ENCODE results near the gene BMPR1A.

The BMPR1A gene

GRCh38 chr10:86801995-86802394, 45.6 kb downstream of the BMPR1A start:
- TF ChIP-seq TCF4 (CRISPR knock-in tag; IDR thresholded peaks at IDR 0.05; ENCODE audit: borderline replicate concordance) (no peak), OSR1 (CRISPR knock-in tag; IDR thresholded peaks at IDR 0.05) (no peak), ARNTL (CRISPR knock-in tag; IDR thresholded peaks at IDR 0.05; ENCODE audit: borderline replicate concordance, low read depth) (no peak), ZFP30 (CRISPR knock-in tag; IDR thresholded peaks at IDR 0.05) (no peak), CREB5 (CRISPR knock-in tag; IDR thresholded peaks at IDR 0.05; ENCODE audit: low read depth) (no peak), RARB (CRISPR knock-in tag; IDR thresholded peaks at IDR 0.05) (no peak), TOX (CRISPR knock-in tag; IDR thresholded peaks at IDR 0.05; ENCODE audit: borderline replicate concordance) (no peak), PATZ1 (CRISPR knock-in tag; IDR thresholded peaks at IDR 0.05; ENCODE audit: borderline replicate concordance) (no peak), GLIS3 (CRISPR knock-in tag; IDR thresholded peaks at IDR 0.05) (no peak), SNAI2 (CRISPR knock-in tag; IDR thresholded peaks at IDR 0.05) (no peak), BACH2 (CRISPR knock-in tag; IDR thresholded peaks at IDR 0.05; ENCODE audit: borderline replicate concordance) (no peak), CSDC2 (CRISPR knock-in tag; IDR thresholded peaks at IDR 0.05) (no peak), ZC3H10 (CRISPR knock-in tag; IDR thresholded peaks at IDR 0.05) (no peak), ZNF8 (CRISPR knock-in tag; IDR thresholded peaks at IDR 0.05) (no peak)
- TF ChIP-seq, protein P1, sequence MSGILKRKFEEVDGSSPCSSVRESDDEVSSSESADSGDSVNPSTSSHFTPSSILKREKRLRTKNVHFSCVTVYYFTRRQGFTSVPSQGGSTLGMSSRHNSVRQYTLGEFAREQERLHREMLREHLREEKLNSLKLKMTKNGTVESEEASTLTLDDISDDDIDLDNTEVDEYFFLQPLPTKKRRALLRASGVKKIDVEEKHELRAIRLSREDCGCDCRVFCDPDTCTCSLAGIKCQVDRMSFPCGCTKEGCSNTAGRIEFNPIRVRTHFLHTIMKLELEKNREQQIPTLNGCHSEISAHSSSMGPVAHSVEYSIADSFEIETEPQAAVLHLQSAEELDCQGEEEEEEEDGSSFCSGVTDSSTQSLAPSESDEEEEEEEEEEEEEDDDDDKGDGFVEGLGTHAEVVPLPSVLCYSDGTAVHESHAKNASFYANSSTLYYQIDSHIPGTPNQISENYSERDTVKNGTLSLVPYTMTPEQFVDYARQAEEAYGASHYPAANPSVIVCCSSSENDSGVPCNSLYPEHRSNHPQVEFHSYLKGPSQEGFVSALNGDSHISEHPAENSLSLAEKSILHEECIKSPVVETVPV (CRISPR knock-in tag; IDR thresholded peaks at IDR 0.05) = no peak
- ATAC-seq = no peak; the same call in 2 of the 3 replicates

GRCh38 chr10:86802473-86803108, 46.2 kb downstream of the BMPR1A start:
- ATAC-seq = no peak; the same call in 2 of the 3 replicates
- TF ChIP-seq ARNTL (CRISPR knock-in tag; IDR thresholded peaks at IDR 0.05; ENCODE audit: borderline replicate concordance, low read depth) (no peak), PPARA (CRISPR knock-in tag; IDR thresholded peaks at IDR 0.05; ENCODE audit: borderline replicate concordance) (no peak), BACH2 (CRISPR knock-in tag; IDR thresholded peaks at IDR 0.05; ENCODE audit: borderline replicate concordance) (no peak), ZNF8 (CRISPR knock-in tag; IDR thresholded peaks at IDR 0.05) (no peak), TSHZ2 (CRISPR knock-in tag; IDR thresholded peaks at IDR 0.05) (no peak), GLIS3 (CRISPR knock-in tag; IDR thresholded peaks at IDR 0.05) (no peak), PATZ1 (CRISPR knock-in tag; IDR thresholded peaks at IDR 0.05; ENCODE audit: borderline replicate concordance) (no peak), ZNF70 (CRISPR knock-in tag; IDR thresholded peaks at IDR 0.05) (no peak), ISL1 (CRISPR knock-in tag; IDR thresholded peaks at IDR 0.05) (no peak), OSR1 (CRISPR knock-in tag; IDR thresholded peaks at IDR 0.05) (no peak), RARB (CRISPR knock-in tag; IDR thresholded peaks at IDR 0.05) (no peak), TCF4 (CRISPR knock-in tag; IDR thresholded peaks at IDR 0.05; ENCODE audit: borderline replicate concordance) (no peak), ZC3H10 (CRISPR knock-in tag; IDR thresholded peaks at IDR 0.05) (no peak), ZFP30 (CRISPR knock-in tag; IDR thresholded peaks at IDR 0.05) (no peak), CSDC2 (CRISPR knock-in tag; IDR thresholded peaks at IDR 0.05) (no peak), ZFP3 (CRISPR knock-in tag; IDR thresholded peaks at IDR 0.05) (no peak), TOX (CRISPR knock-in tag; IDR thresholded peaks at IDR 0.05; ENCODE audit: borderline replicate concordance) (no peak)
- TF ChIP-seq, protein P2, sequence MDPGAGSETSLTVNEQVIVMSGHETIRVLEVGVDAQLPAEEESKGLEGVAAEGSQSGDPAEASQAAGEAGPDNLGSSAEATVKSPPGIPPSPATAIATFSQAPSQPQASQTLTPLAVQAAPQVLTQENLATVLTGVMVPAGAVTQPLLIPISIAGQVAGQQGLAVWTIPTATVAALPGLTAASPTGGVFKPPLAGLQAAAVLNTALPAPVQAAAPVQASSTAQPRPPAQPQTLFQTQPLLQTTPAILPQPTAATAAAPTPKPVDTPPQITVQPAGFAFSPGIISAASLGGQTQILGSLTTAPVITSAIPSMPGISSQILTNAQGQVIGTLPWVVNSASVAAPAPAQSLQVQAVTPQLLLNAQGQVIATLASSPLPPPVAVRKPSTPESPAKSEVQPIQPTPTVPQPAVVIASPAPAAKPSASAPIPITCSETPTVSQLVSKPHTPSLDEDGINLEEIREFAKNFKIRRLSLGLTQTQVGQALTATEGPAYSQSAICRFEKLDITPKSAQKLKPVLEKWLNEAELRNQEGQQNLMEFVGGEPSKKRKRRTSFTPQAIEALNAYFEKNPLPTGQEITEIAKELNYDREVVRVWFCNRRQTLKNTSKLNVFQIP (CRISPR knock-in tag; IDR thresholded peaks at IDR 0.05; ENCODE audit: borderline replicate concordance, low read depth) = no peak
- TF ChIP-seq, protein P1 (CRISPR knock-in tag; IDR thresholded peaks at IDR 0.05) = no peak

Measured in SK-N-SH treated with all-trans-retinoic acid at 6 μM for 48 hours (cell line).